Stimulated activated CD8-positive, alpha-beta memory T cell treated with anti-CD3 and anti-CD28 coated beads, Interleukin-4, amount 100 ng/mL, for 4 hours (primary cell): ENCODE data around the gene MAMDC2.
"Not testable (repeated sequence)": the region's sequence is repeated elsewhere in the genome, so short reads cannot be mapped to it uniquely, and the experiment has no call there.

Source experiments
- DNase-seq, 2 donors: peaks; one replicate each; pipeline ENCODE4 v3.0.0-alpha.2; 2020; ENCODE audit warnings: low read depth in 2 of 2, low spot score in 1 of 2

The MAMDC2 gene

GRCh38 chr9:70038171-70038621 is 5.5 kb upstream of the MAMDC2 start:
- not testable (repeated sequence) for DNase-seq

DNA sequence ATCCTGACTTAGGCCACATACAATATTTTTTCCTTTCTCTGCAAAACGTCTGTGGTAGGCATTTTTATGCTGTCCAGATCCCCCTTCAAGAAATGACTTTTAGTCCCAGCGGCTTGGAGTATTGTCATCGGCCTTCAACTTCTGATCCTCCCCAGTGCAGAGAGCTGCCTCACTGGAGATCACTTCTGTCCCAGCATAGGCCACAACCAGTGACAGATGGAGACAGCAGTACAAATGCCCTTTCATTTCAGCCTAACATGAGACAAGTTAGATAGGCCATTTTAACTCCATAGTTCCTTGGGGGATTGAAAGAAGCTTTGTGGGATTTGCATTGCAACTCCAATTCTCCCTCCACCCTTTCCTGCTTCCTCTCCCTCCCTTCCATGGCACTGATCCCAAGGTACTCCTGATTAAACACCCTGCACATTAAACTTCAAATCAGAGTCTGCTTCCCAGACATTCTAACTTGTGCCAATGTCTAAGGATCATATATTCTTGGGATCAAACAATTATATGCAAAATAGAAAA is 3.2 kb upstream of the MAMDC2 start:
- no peak for DNase-seq

DNA sequence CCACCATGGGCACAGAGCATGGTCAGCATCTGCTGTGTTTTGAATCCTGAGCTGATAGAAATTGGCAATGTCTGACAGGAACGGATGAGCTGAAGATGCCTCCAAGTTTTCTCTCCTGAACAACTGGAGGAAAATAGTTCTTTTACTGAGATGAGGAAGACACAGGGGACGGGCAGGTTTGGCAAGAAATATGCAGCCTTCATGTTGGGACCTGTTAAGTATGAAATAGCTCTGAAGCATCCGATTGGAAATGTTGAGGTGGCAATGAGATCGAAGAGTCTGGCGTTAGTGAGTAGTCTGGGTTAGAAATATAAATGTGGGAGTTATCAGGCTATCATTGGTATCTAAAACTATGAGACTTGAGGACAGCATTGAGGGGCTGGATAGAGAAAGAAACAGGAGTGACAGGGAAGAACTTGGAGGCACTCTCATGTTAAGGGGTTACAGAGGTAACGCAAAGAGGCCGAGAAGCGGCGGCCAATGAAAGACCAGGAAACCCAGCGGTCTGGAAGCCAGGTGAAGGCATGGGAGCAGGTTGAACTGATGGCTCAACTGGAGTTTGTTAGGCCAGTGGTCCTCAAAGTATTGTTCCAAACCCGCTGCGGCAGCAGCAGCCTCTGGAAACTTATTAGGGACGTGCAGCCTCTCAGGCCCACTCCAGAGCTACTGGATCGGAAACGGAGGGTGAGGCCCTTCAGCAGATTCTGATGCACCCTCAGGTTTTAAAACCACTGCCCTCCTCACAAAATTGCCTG is 1.0 kb upstream of the MAMDC2 start:
- no peak for DNase-seq

GRCh38 chr9:70043285-70043684 is 363 bp upstream of the MAMDC2 start:
- DNase-seq: no peak

DNA sequence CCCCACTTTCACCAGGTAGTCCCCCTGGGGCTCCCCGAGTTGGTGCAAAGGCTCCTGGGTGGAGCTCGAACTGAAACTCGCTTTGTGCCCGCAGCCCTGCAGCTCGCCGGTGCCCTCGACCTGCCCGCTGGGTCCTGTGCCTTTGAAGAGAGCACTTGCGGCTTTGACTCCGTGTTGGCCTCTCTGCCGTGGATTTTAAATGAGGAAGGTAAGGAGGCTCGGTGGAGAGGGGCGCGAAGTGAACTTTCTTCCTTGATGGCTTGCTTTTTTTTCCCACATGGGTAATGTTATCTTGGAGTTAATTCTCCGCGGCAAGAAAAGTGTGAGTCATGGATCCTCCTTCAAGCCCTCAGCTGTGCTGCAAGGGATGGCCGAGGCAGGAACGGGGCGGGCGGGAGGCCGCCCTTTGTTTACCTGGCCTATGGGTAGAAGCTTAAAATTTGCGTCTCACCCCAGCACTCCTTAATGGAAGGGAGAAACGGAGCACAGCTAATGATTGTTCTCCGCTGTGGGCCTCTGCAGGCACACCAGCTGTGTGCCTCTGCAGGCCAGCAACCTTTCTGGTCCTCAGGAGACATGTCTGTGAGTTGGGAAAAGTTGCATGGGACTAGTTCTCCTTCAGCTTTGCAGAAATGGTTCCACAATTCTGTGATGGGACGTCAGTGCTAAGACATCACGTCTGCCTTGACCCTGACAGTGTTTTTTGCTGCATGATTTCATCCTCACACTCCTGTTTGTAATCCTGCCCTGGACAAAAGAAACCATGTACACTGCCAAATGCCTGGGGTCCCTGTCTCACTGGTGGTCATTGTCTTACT is 1.1 kb downstream of the MAMDC2 start:
- DNase-seq: no peak

DNA sequence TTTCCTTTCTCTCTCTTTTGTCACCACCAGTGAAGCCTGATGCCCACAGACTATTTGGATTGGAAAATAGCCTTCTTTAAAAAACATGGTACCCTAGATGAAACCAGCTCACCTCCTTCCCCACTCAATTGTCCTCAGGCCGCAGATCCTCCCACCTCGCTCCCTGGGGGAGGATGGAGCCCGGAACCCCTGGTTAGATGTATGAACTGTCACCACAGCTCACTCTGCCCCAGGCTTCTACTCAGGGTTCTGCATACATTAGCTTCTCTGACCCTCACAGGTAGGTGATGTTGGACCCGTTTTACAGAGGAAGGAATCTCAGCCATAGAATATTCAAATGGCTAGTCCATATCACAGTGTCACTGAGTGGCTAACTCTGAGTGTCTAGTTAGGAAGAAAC is 1.8 kb downstream of the MAMDC2 start:
- DNase-seq: no peak

GRCh38 chr9:70046274-70047070 is 2.8 kb downstream of the MAMDC2 start:
- DNase-seq: no peak

DNA sequence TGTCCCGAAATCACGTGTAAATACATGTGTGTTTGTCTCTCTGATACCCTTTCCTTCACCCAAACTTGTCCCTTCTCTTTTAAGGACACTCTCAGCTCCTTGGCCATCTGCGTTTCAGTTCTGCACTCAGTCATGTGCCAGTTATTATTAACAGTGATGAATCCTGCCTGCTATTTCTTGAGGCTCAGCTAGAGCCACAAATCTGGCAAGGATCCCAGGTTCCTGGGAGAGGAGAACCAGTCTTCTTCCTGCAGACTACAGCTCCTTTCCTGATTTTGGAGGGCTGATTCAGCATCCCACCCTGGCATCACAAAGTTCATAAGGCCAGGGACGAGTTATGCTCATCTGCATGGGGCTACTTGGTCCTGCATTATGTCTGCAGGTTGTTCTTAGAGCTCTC is 5.6 kb downstream of the MAMDC2 start:
- DNase-seq: no peak

DNA sequence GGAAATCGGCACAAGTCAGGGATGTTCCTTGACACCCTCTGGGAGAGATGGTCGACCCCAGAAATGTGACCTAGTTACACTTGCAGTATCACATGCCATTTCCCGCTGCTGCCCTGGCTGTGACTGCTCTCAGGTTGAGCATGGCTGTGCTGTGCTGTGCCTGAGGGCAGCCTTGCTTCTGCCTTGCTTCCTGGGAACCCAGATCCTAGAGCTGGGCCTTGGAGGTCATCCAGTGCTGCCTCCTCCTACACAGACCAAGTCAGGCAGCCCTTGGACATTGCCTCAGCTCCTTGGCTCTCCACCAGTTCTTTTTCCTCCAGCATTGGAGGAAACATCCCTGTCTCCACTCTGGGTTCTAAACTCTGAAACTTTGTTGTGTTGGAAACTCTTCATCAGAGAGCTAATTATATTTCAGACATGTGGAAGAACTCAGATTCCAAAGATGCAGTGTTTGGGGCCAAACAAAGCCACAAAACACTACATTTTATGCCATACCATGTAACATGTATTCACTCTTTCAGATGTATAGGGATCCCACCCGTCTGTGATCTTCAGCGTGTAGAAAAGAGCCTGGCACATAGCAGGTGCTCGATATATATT is 6.1 kb downstream of the MAMDC2 start:
- no peak for DNase-seq

- no peak for DNase-seq
Measured at GRCh38 chr9:70052768-70053167, 9.1 kb downstream of the MAMDC2 start.

GRCh38 chr9:70053864-70054263 is 10.2 kb downstream of the MAMDC2 start:
- no peak for DNase-seq

DNA sequence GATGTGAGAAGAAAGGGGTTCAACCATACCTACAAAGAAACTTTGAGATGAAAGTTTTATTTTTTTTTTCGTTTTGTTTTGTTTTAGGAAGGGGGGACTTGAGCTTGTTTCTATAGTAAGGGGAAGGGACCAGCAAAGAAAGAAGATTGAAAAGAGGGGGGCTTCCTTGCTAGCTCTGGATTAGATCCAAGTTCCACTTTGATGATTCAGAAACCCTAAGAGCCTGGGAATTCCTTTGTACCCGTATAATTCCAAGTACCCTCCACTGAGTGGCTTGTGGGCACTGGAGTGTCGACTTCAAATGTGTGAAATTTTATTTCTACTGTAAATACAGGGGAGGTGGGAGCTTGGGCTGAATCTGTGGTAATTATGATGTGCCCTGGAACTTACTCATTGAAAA is 10.9 kb downstream of the MAMDC2 start:
- DNase-seq: no peak

DNA sequence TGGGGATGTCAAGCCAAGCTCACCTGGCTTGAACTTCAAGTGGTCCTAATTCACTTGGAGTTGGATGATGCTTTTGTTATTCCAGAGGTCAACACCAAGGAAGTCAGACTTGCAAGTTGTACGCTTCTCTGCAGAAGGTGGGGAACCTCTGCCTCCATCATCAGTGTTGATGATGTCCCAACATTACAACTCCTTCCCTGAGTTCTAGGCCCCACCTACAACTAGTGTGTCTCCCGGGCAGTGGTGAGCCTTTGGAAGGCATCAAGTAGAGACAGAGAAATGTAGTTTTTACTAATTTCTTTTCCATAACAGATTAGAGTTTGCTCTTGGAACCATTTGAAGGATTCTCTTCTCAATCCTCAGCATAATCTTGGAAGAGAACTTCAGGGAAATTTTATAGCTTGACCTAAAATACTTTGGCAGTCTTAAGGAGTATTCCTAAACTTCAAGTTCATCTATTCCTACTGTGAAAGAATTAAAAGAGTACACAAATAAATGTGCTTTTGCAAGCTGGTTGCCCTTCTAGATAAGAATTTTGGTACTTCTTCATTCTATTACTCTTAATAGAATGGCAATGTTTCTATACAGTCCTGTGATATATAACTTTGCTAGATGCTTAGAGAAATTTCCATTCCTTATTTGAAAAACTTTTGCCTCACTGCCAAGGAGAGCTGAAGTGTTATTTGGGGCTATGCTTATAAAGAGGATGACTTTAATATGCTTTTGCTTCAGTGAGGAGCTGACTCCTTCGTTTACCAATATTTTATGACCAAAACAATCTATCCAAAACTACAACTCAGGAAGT is 12.0 kb downstream of the MAMDC2 start:
- DNase-seq: no peak

DNA sequence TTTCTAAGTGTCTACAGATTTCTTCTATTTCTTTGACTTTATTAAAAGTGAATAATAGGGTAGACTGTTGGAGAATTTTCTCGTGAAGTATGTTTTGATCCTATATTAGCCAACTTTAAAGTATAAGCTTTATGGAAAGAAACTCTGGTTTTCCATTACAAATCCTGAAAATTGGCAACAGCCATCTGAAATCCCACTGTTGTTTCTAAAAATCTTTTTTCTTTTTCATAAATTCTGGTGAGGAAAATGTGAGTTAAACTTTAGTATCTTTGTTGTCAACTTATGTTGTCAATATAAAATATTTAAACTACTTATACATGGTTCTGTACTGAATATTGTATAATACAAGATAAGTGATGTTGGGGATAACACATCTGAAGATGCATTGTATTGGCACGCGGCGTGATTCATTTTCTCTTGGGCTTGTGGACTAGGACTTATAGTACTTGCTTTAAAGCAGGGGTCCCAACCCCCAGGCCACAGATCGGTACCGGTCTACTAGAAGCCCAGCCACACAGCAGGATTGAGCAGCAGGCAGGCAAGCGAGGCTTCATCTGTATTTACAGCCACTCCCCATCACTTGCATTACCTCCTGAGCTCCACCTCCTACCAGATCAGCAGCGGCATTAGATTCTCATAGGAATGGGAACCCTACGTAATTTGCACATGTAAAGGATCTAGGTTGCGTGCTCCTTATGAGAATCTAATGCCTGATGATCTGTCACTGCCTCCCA is 12.7 kb downstream of the MAMDC2 start:
- no peak for DNase-seq

DNA sequence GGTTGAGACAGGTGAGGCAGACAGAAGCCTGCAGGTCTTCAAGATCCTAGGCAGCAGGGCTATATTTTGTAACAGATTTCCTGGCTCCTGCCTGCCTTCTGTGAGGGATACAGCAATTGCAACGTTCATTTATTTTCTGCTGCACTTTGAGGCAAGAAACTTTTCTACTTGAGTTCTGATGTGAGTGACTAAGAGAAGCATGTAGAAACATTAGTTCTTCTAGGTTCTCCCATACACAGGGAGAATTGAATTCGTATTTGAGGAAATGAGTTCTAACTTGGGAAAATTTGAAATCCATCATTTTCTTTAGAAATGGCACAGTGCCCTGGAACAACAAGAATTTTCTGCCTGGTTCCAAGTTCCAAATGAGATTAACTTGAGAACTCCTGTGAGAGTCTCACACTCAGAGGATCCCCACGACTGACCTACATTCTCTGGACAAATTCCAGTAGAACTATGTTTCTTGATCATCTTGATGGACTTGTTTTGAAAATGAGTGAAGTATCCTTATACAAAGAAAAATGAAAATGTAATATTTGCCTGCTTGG is 15.0 kb downstream of the MAMDC2 start:
- no peak for DNase-seq

- DNase-seq: no peak
Measured at GRCh38 chr9:70060148-70060882, 16.7 kb downstream of the MAMDC2 start.

- no peak for DNase-seq
Measured at GRCh38 chr9:70060883-70061507, 17.3 kb downstream of the MAMDC2 start.

GRCh38 chr9:70061776-70062175 is 18.1 kb downstream of the MAMDC2 start:
- no peak for DNase-seq
